Measurements from ENCODE around the gene KCNK5. TPM values are rescaled to one million over a fixed set of nuclear protein-coding genes. Genes with fewer than 3 reads are reported as not detected.
A peak's percentile ranks its signal among the peaks of the same experiment; 100 is the strongest.

KCNK5 gene
- total and polyA plus RNA-seq, 9 of the 15 experiments (the other 6 are each of a cell fraction or from before 2014, with no cell fraction given), result 1.5 to 45.8 (median 25.8) TPM

DNA sequence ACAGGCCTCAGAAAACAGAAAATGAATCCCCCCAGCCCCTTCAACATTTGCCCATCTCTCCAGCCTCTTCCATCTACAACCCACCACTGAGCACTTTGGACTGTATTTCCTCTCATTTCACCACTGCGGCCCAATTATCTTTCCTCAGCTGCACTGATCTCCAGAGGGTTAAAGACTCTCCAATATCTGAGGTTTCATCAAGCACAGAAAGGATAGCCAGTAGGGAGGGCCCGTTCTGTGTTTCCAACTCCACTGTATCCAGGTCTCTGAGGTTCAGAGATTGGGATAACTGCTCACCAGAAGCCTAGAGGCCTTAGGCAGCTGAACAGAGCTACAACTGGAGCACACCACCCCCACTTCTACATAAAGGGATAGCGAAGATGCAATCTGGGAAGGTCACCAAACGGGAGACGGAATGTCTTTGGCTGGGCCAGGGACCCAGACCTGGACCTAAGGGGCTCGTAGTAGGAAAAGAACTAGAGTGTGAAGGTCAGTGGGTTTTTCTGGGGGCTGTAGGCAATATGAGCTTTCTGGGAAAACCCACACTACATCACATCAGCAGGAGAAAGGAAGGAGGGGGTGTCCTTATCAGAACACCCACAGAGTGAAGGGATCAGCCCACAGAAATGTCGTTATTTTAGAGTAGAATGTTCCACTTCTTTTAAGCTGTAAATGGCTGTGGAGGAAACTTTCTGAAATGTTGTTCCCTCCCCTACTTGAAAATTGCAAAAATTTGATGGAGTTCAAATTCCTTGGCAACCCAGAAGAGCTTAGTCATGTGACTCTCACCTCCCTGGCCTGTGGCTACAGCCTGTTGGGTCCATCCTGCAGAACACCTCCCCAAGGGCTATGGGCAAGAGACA, 7.3 kb downstream of the KCNK5 start (continued):
- TF ChIP-seq HDAC2 (IDR thresholded peaks at IDR 0.05) (peak; percentile 62; the same call in 1 of the 2 replicates), ZNF583 (CRISPR knock-in tag; IDR thresholded peaks at IDR 0.05) (no peak), FUS (optimal IDR thresholded peaks at IDR 0.05; ENCODE audit: low read depth, low read length) (no peak), CTBP1 (IDR thresholded peaks at IDR 0.05; ENCODE audit: borderline replicate concordance) (peak; percentile 28; the same call in 1 of the 2 replicates), GTF2E2 (tag; IDR thresholded peaks at IDR 0.05) (no peak), STAT5A (IDR thresholded peaks at IDR 0.05; ENCODE audit: borderline replicate concordance, low read length) (peak; percentile 88), HNRNPH1 (optimal IDR thresholded peaks at IDR 0.05; ENCODE audit: low read depth, low read length) (no peak), STAT5B (CRISPR knock-in tag; IDR thresholded peaks at IDR 0.05) (no peak), NR3C1 (CRISPR knock-in tag; IDR thresholded peaks at IDR 0.05) (no peak), GABPA (tag; conservative IDR thresholded peaks at IDR 0.05; ENCODE audit: low read depth) (no peak), CREBBP (IDR thresholded peaks at IDR 0.05; ENCODE audit: low read depth, low read length) (no peak), ZZZ3 (IDR thresholded peaks at IDR 0.05) (no peak), BMI1 (IDR thresholded peaks at IDR 0.05; ENCODE audit: low read length) (no peak), ESRRA (IDR thresholded peaks at IDR 0.05; ENCODE audit: borderline replicate concordance, low read depth) (no peak), PHF20 (IDR thresholded peaks at IDR 0.05; ENCODE audit: partially characterized antibody) (no peak), SNIP1 (IDR thresholded peaks at IDR 0.05; ENCODE audit: low read depth) (no peak), TEAD4 (IDR thresholded peaks at IDR 0.05; ENCODE audit: low read length) (peak; percentile 80), TEAD4 (CRISPR knock-in tag; IDR thresholded peaks at IDR 0.05; ENCODE audit: borderline replicate concordance) (no peak), ETV6 (IDR thresholded peaks at IDR 0.05; ENCODE audit: borderline replicate concordance in 1 of 2, low read depth in 2 of 2, low read length in 1 of 2) (no peak), ETV6 (CRISPR knock-in tag; IDR thresholded peaks at IDR 0.05; ENCODE audit: borderline replicate concordance) (no peak), HIVEP1 (CRISPR knock-in tag; IDR thresholded peaks at IDR 0.05) (no peak), BACH1 (tag; IDR thresholded peaks at IDR 0.05) (no peak), CCNT2 (IDR thresholded peaks at IDR 0.05; ENCODE audit: borderline replicate concordance, extremely low read depth, insufficient read length, low read depth, low read length) (no peak), GTF2A2 (tag; IDR thresholded peaks at IDR 0.05) (no peak), ADNP (tag; IDR thresholded peaks at IDR 0.05) (no peak), C11orf30 (IDR thresholded peaks at IDR 0.05; ENCODE audit: low read depth) (0 out of 2 replicates have a peak, but pooled peaks have one; percentile 17), RUNX1 (IDR thresholded peaks at IDR 0.05; ENCODE audit: low read depth) (no peak), PYGO2 (tag; IDR thresholded peaks at IDR 0.05) (no peak), FOXJ2 (tag; IDR thresholded peaks at IDR 0.05) (no peak), ZNF217 (CRISPR knock-in tag; IDR thresholded peaks at IDR 0.05) (no peak)
- TF ChIP-seq, protein P1, sequence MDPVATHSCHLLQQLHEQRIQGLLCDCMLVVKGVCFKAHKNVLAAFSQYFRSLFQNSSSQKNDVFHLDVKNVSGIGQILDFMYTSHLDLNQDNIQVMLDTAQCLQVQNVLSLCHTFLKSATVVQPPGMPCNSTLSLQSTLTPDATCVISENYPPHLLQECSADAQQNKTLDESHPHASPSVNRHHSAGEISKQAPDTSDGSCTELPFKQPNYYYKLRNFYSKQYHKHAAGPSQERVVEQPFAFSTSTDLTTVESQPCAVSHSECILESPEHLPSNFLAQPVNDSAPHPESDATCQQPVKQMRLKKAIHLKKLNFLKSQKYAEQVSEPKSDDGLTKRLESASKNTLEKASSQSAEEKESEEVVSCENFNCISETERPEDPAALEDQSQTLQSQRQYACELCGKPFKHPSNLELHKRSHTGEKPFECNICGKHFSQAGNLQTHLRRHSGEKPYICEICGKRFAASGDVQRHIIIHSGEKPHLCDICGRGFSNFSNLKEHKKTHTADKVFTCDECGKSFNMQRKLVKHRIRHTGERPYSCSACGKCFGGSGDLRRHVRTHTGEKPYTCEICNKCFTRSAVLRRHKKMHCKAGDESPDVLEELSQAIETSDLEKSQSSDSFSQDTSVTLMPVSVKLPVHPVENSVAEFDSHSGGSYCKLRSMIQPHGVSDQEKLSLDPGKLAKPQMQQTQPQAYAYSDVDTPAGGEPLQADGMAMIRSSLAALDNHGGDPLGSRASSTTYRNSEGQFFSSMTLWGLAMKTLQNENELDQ (CRISPR knock-in tag; IDR thresholded peaks at IDR 0.05; ENCODE audit: borderline replicate concordance), result no peak
